Nasal cavity respiratory epithelium epithelial cell of viscerocranial mucosa (primary cell): ENCODE results near the gene ABCB9. TPM values are rescaled to one million over a fixed set of nuclear protein-coding genes. Genes with fewer than 3 reads are reported as not detected.

Experiments
- total RNA-seq: library from RNA; depleted of rRNA; stranded (reverse); fragments of >200 nt; gene quantifications from 2 replicates; pipeline ENCODE4 v1.2.3, GENCODE V29; 2014

ABCB9 gene
- total RNA-seq, result 3.4 and 5.0 TPM in 2 replicates

GRCh38 chr12:122965851-122966742 is at the start of gene ABCB9:
Gene ABCB9 (minus strand): TSS chr12:122966463. CDS start chr12:122960235, 6,228 bp downstream.

GRCh38 chr12:122980183-122981035 is 14.1 kb upstream of the ABCB9 start, which contains the start of gene ARL6IP4:
Gene ARL6IP4 (plus strand): TSS chr12:122980681. CDS start chr12:122981140, 459 bp downstream.

GRCh38 chr12:122974892-122975789 is 8.9 kb upstream of the ABCB9 start, which contains the start of gene OGFOD2:
Gene OGFOD2 (plus strand): TSS chr12:122975244. CDS start chr12:122975252, 8 bp downstream.

GRCh38 chr12:122895704-122896636 is 70.3 kb downstream of the ABCB9 start, which contains the start of gene VPS37B:
Gene VPS37B (minus strand): TSS chr12:122896124. CDS start chr12:122896062, 62 bp downstream.

Other genes starting within 250 kb of the ABCB9 start
- 0.68 and 4.0 TPM in 2 replicates for gene HCAR3, start 249.7 kb downstream of the ABCB9 start, total RNA-seq
- gene HCAR1, start 235.6 kb downstream of the ABCB9 start, total RNA-seq, result not detected in 2 replicates
- gene DENR, start 213.6 kb downstream of the ABCB9 start, total RNA-seq, result 42.6 and 46.1 TPM in 2 replicates
- gene CCDC62, start 191.9 kb downstream of the ABCB9 start, total RNA-seq, result 0.78 and 1.0 TPM in 2 replicates
- 33.8 and 50.9 TPM in 2 replicates for gene HIP1R, start 131.0 kb downstream of the ABCB9 start, total RNA-seq
- gene VPS37B, start 70.3 kb downstream of the ABCB9 start, total RNA-seq, result 23.2 and 36.5 TPM in 2 replicates
- gene OGFOD2, start 8.8 kb upstream of the ABCB9 start, total RNA-seq, result 10.6 TPM in 2 replicates
- 111 and 160 TPM in 2 replicates for gene ARL6IP4, start 14.2 kb upstream of the ABCB9 start, total RNA-seq
- 1.4 and 6.5 TPM in 2 replicates for gene PITPNM2, start 184.6 kb upstream of the ABCB9 start, total RNA-seq